Right hindlimb (tissue), 1 donor: ENCODE results near the gene TNP1.

Experiments used
- DNase-seq: peaks from one replicate; pipeline ENCODE4 v3.0.0-alpha.2; 2018

The TNP1 gene

DNA sequence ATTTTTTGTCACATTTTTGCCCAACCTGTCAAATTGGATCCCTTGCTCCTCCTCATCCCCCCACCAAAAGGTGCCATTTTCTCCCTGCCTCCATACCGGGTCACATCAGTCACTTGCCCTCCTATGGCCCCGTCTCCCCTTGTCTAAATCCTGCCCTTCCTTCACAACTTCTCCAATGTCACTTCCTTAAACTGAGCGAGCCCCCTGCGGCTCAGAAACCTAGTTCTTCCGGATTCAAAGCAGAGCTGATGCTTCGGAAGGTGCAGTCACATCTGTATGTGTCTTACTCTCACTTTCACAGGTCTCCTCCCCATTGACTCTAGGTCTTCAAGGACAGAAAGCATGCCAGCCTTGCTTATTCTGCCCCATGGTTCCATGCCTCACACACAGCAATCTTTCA lies 22.1 kb downstream of the TNP1 start:
- no peak for DNase-seq

- DNase-seq, result peak; percentile 34
These were observed 26.8 kb downstream of the TNP1 start for GRCh38 chr2:216833061-216833460.

- no peak for DNase-seq
These were observed 29.5 kb downstream of the TNP1 start for GRCh38 chr2:216830346-216830745.

- DNase-seq, result peak; percentile 79
These were observed 30.3 kb downstream of the TNP1 start for GRCh38 chr2:216829533-216829932.

GRCh38 chr2:216827073-216827720 lies 32.7 kb downstream of the TNP1 start:
- no peak for DNase-seq

- no peak for DNase-seq
These were observed 37.4 kb downstream of the TNP1 start for GRCh38 chr2:216822470-216822869.

DNA sequence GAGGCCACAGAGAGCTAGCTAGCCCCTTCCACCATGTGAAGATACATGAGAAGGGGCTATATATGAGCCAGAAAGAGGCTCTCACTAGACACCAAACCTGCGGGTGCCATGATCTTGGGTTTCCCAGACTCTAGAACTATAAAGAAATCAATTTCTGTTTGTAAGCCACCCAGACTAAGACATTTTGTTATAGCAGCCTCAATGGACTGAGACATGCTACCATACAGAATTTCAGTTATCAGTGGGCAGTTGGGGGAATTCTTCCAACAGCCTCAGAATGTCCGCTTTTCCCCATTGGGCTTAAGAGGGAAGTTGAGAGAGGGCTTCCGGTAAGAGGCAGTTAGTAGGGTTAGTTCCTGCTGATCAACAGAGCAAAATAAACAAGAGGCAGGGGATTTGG lies 39.2 kb downstream of the TNP1 start:
- DNase-seq, result no peak

- DNase-seq, result no peak
These were observed 40.1 kb downstream of the TNP1 start for GRCh38 chr2:216819766-216820165.

DNA sequence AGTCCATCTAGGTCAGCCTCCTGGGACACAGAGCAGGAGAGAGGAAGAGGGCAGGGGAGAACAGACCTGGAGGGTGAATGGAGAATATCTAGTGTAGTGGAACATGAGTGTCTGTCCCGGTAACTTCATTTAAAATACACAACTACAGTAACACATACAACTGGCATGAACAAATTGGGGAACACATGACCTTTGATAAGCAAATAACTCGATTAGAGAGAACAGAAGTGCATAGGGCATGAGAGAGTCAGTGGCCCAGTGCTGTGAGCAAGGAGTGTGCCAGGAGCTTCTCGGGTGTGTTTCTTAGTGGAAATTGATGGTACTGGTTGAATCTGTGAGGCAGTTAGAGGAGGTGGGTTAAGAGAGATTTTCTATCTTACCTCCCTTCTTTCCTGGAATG lies 40.8 kb downstream of the TNP1 start:
- DNase-seq, result no peak

DNA sequence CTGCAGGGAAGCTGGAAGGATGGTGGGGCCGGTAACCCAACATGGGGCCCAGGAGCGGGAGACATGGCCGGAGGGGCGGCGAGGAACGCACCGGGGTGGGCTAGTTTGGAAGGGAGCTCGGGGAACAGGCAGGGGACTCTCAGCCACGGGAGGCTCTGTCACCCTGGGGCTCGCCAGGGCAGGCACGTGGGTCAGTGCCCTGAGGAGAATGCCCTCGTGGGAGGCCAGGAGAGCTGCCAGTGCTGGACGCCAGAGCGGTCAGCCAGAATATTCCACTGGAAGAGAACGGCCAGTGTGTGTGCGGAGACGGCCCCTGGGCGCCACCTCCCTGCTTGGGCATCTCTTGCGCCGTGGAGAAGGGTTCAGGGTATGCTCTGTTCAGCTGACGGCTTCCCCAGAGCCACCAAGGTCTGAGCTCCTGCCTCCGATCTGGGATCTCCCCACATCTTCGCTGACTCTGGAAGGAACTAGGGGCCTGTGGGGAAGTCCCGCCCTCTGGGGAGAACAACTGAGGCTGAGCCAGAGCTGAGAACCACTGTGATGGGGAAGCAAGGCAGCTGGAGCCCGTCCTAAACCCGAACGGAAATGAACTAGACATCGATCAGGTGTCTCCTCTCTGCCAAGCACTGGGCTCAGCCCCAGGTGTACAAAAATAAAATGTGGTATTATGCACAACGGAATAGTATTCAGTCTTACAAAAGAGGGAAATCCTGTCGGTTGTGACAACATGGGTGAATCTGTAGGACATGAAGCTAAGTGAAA lies 49.3 kb downstream of the TNP1 start:
- no peak for DNase-seq
